HG03064 (cell line): Measurements from ENCODE around the gene STAT5B.
"Not testable (repeated sequence)": the region's sequence is repeated elsewhere in the genome, so short reads cannot be mapped to it uniquely, and the experiment has no call there.

Experiments
- ATAC-seq: cut with Tn5 transposase; IDR thresholded peaks from one replicate; pipeline ENCODE4 v1.9.1; 2021; ENCODE audit warnings: low read depth; ENCODE audit not compliant: unreplicated experiment

The STAT5B gene

GRCh38 chr17:42200706-42201457, 75.3 kb downstream of the STAT5B start:
- no peak for ATAC-seq

- ATAC-seq, result no peak
Measured at GRCh38 chr17:42199416-42200011, 76.7 kb downstream of the STAT5B start.

GRCh38 chr17:42198897-42199296, 77.3 kb downstream of the STAT5B start:
- ATAC-seq, result no peak

GRCh38 chr17:42197564-42198156, 78.5 kb downstream of the STAT5B start:
- ATAC-seq, result no peak

DNA sequence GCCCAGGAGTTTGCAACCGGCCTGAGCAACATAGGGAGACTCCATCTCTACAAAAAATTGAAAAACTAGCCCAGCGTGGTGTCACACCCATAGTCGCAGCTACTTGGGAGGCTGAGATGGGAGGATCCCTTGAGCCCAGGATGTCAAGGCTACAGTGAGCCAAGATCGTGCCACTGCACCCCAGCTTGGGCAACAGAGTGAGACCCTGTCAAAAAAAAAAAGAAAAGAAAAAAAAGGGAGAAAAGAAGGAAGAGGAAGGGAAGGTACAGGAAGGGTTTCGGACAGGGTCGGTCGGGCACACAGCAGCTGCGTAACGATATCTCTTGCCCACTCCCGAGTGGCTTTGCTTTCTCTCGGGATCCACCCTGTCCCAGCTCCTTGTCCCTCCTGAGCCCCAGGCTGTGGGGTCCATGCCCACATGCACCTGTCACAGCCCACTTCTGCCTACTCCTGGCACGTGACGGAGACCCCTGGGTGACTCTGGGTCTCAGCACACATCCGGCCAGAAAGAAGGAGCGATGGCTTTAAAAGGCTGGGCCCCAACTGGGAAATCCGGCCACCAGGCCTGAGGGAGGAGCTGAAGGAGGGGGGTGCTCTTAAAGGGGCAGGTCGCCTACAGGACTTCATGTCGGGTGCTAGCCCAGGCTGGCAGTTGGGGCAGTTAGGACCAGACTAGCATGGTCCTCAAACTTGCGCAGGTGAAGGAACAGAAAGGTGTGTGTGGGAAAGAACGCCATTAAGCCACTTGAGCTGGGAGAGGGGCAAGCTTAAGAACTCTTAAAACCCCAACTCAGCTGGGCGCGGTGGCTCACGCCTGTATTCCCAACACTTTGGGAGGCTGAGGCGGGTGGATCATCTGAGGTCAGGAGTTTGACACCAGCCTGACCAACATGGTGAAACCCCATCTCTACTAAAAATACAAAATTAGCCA, 82.0 kb downstream of the STAT5B start, which contains the start of gene GHDC:
Gene GHDC (minus strand): TSS at position 526 of the 931 bp plus-strand sequence. CDS start 913 bp downstream, outside the sequence.
- ATAC-seq, result peak; percentile 82

DNA sequence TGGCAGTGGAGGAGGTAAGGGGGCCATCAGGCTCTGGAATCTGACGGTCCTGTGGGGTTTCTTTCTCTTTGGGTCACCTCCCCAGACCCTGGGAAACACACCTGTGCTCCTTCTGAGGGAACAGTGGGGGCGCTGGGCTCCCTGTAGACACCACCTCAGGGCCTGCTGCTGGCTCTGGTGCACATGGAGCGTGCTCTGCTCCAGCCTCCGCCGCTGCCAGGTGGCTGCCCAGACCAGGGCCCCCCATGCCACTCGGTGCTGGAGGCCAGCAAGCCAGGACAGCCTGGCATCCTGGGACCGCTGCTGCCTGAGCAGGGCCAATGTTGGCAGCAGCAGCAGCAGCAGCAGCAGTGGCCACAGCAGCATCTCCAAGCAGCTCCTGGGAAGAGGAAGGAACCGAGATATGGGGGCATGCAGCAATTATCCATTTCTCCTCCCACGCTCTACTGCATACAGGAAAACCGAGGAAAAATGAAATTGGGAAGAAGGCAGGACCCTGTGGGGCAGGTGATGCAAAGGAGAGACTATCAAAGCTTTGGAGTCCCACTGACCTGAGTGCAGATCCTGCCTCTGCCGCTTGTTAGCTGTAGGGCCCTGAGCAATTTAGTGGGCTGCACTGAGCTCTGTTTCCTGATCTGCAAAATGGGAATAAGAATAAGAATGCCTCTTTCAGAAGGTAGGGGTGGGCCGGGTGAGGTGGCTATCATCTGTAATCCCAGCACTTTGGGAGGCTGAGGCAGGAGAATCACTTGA, 82.8 kb downstream of the STAT5B start:
- ATAC-seq, result no peak

GRCh38 chr17:42192189-42193126, 83.7 kb downstream of the STAT5B start:
- ATAC-seq, result no peak

DNA sequence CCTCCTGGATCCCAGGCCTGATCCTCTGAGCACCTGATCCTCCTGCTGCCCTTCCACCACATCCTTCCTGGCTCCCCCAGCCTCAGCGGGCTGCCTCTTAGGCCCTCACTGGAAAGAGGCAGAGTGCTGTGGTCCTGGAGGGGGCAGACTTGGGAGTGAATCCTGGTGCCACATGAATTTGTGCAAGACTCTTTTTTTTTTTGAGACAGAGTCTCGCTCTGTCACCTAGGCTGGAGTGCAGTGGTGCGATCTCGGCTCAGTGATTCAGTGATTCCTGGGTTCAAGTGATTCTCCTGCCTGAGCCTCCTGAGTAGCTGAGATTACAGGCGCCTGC, 84.9 kb downstream of the STAT5B start:
- ATAC-seq, result no peak

DNA sequence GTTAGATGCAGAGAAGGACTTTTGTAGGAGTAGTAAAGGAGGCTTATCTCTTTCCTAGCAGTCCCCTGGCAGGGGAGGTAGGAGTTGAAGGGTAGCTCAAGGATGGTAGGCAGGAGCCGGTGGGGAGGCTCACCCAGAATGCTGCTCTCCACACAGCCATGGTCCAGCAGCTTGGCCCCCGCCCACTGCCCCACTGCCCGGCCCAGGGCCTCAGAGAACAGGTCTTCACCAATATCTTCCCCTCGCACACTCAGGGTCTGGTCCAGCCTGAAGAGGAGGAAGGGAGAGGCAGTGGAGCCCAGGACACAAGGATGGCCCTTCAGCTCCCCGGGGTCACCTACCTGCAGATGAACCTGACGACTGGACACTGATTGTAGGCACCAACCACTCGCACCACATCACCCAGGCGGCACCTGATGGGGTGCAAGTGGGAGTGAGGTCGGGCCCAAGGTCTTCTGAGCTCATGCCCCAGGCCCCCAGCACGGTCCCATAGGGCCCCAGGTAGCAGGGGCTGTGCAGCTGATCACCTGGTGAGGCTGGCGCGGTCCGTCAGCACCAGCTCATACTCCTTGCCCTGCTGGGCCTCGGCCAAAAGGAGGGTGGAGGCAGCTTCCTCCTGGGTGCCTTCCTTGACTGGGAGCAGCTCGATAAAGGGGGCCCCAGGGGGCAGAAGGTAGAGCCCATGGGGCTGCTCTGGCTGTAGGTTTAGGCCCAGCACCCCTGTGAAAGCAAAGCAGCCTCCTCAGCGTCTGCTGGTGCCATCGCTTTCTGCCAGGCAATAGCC, 85.5 kb downstream of the STAT5B start:
- no peak for ATAC-seq

DNA sequence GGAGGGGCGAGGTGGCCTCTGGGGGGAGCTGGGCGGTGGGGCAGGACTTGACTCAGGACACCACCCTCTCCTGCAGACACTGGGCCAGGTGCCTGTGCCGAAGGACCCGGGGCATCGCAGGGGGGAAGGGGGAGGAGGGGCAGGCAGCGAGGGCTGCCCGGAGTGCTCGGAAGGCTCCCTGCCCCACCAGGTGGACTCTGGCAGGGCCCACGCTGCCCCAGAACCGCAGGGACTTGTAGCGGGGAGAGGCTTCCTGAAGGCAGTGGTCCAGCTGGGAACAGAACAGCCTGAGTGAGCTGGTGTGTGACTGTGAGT, 86.6 kb downstream of the STAT5B start:
- ATAC-seq, result no peak

- no peak for ATAC-seq
Measured at GRCh38 chr17:42188749-42189650, 87.2 kb downstream of the STAT5B start.

DNA sequence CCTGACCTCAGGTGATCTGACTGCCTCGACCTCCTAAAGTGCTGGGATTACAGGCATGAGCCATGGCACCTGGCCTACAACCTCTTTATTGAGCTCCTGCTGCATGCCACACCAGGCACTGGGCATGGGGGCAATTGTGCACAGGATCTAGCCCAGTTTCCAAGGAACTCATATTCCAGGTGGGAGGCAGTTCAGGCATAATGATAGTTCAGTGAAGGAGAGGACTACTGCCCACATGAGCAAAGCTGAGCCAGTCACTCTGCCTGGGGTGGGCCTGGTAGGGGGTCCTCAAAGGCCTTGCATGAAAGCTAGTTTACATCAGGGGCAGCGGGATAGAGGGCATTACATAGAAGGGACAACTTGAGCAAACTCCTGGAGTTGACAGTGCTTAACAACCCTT, 88.4 kb downstream of the STAT5B start:
- ATAC-seq, result no peak

DNA sequence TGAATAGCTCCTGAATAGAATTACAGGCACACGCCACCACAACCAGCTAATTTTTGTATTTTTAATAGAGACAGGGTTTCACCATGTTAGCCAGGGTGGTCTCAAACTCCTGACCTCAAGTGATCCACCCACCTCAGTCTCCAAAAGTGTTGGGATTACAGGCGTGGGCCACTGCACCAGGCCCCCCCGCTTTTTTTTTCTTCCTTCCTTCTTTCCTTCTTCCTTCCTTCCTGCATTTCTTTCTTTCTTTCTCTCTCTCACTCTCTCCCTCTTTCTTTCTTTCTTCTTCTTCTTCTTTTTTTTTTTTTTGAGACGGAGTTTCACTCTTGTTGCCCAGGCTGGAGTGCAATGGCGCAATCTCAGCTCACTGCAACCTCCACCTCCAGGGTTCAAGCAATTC, 90.0 kb downstream of the STAT5B start:
- not testable (repeated sequence) for ATAC-seq

GRCh38 chr17:42185621-42185930, 90.6 kb downstream of the STAT5B start:
- no peak for ATAC-seq

DNA sequence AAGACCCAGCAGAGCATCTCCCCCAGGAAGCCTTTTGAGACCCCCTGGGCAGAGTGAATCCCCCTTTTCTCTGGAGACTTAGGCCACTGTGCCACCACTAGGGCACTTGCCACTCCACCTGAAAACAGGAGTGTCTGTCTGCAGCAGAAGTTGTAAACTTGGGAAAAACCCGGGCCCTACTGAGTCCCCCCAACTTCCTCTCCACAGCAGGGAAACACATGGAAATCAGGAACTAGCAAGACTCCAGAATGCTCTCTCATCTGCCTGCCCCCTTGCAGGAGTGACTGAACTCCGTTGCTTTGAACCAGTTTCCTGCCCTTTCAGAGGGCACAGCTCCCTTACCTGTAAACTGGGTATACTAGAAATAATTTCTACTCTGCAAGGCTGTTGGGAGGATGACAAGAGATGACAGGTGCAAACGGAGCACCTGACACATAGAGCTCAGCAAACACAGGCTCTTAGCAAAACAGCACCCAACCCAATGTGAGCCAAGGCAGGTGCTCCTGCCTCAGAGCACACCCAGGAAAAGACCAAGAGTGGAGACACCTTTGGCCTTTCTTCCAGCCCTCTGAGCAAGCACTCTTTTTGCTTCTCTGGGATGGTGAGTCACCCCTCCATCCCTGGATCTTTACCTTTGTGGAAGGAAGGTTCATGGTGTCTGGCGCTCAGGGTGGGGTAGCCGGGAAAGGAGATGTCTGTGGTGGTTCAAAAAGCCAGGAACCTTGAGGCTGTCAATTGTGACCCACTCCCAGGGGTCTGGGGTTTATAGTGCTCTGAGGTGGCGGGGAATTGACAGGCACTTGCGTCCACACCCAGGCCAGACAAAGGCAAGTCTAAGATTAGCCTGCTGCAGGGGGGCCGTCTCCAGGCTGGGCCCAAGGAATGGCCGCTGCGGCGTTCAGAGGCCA, 91.2 kb downstream of the STAT5B start, which contains the start of gene HCRT:
Gene HCRT (minus strand): TSS at position 740 of the 908 bp plus-strand sequence. CDS start 87 bp downstream, at position 653.
- no peak for ATAC-seq
